HG03095 (cell line): ENCODE measurements around the gene NMU.
A peak's percentile ranks its signal among the peaks of the same experiment; 100 is the strongest.
"Not testable (repeated sequence)": the region's sequence is repeated elsewhere in the genome, so short reads cannot be mapped to it uniquely, and the experiment has no call there.

ENCODE experiments used
- ATAC-seq: cut with Tn5 transposase; IDR thresholded peaks from one replicate; pipeline ENCODE4 v1.9.1; 2021; ENCODE audit warnings: moderate library complexity; ENCODE audit not compliant: unreplicated experiment

Gene NMU

GRCh38 chr4:55625835-55626234 is 10.3 kb downstream of the NMU start:
- ATAC-seq, result no peak

GRCh38 chr4:55624063-55624462 is 12.0 kb downstream of the NMU start:
- ATAC-seq, result not testable (repeated sequence)

GRCh38 chr4:55618546-55619143 is 17.5 kb downstream of the NMU start:
- ATAC-seq, result no peak

- peak; percentile 100 for ATAC-seq
Measured at GRCh38 chr4:55617587-55618197, 18.4 kb downstream of the NMU start.

GRCh38 chr4:55615008-55615407 is 21.1 kb downstream of the NMU start:
- ATAC-seq, result no peak

- no peak for ATAC-seq
Measured at GRCh38 chr4:55613621-55614020, 22.5 kb downstream of the NMU start.

- no peak for ATAC-seq
Measured at GRCh38 chr4:55612341-55612740, 23.8 kb downstream of the NMU start.

GRCh38 chr4:55611358-55612059 is 24.6 kb downstream of the NMU start:
- ATAC-seq, result no peak

- no peak for ATAC-seq
Measured at GRCh38 chr4:55610381-55610780, 25.7 kb downstream of the NMU start.

- ATAC-seq, result no peak
Measured at GRCh38 chr4:55609393-55609866, 26.7 kb downstream of the NMU start.

GRCh38 chr4:55608591-55608990 is 27.5 kb downstream of the NMU start:
- no peak for ATAC-seq

- no peak for ATAC-seq
Measured at GRCh38 chr4:55604996-55605395, 31.1 kb downstream of the NMU start.

GRCh38 chr4:55600640-55601039 is 35.5 kb downstream of the NMU start:
- no peak for ATAC-seq

- ATAC-seq, result no peak
Measured at GRCh38 chr4:55598641-55599040, 37.5 kb downstream of the NMU start.

- no peak for ATAC-seq
Measured at GRCh38 chr4:55592014-55592413, 44.1 kb downstream of the NMU start, which contains the start of gene PDCL2. PDCL2 (minus strand) TSS chr4:55592245; CDS start chr4:55592109, 136 bp downstream.

GRCh38 chr4:55588160-55588559 is 47.9 kb downstream of the NMU start:
- ATAC-seq, result no peak

- not testable (repeated sequence) for ATAC-seq
Measured at GRCh38 chr4:55582773-55583172, 53.3 kb downstream of the NMU start.

- ATAC-seq, result no peak
Measured at GRCh38 chr4:55578341-55579010, 57.6 kb downstream of the NMU start.

- no peak for ATAC-seq
Measured at GRCh38 chr4:55575513-55575912, 60.6 kb downstream of the NMU start.

- ATAC-seq, result no peak
Measured at GRCh38 chr4:55574252-55574651, 61.8 kb downstream of the NMU start.

GRCh38 chr4:55571806-55572205 is 64.3 kb downstream of the NMU start:
- no peak for ATAC-seq
